Ovary (tissue), 9 donors: ENCODE results near the gene SOAT2. TPM values are rescaled to one million over a fixed set of nuclear protein-coding genes. Genes with fewer than 3 reads are reported as not detected.
A peak's percentile ranks its signal among the peaks of the same experiment; 100 is the strongest.

Source experiments
- DNase-seq, 5 donors: peaks; one replicate each; pipeline ENCODE4 v3.0.0-alpha.2; 2019 to 2020
- H3K27ac ChIP-seq, 2 donors: fragments of 200-600 bp; one replicate each; pipeline versions ENCODE4 v1.5.1 to v1.8.0; 2019 to 2022
- H3K27me3 ChIP-seq: fragments of 200-600 bp; one replicate; pipeline ENCODE4 v1.8.0; 2022
- H3K36me3 ChIP-seq: fragments of 200-600 bp; sonication (generic); one replicate; pipeline ENCODE4 v1.5.1; 2019
- H3K4me1 ChIP-seq: one replicate; pipeline ENCODE4 v1.8.1; 2013; ENCODE audit warnings: mild to moderate bottlenecking, moderate library complexity; ENCODE audit not compliant: insufficient read depth
- H3K4me3 ChIP-seq: fragments of 200-600 bp; sonication (generic); one replicate; pipeline ENCODE4 v1.5.1; 2017
- H3K9me3 ChIP-seq, 2 donors: fragments of 200-600 bp in 1 of 2; sonication (generic) in 1 of 2; one replicate each; pipeline versions ENCODE4 v1.5.1 to v1.8.1; 2013 to 2019; ENCODE audit warnings: mild to moderate bottlenecking in 1 of 2, moderate library complexity in 1 of 2
- CTCF ChIP-seq, 3 donors: fragments of 450-650 bp in 2 of 3; fragments of 200-600 bp in 1 of 3; IDR thresholded peaks; one replicate each; pipeline versions ENCODE4 v1.5.1 to v1.8.0; 2016 to 2022; ENCODE audit warnings: antibody characterized with exemption in 3 of 3, mild to moderate bottlenecking in 1 of 3
- EP300 ChIP-seq: sonication (generic); formaldehyde crosslinking; IDR thresholded peaks from one replicate; pipeline ENCODE4 v1.6.1; 2017; ENCODE audit warnings: antibody characterized with exemption
- POLR2A ChIP-seq: fragments of 450-650 bp; IDR thresholded peaks from one replicate; pipeline ENCODE4 v1.6.1; 2017; ENCODE audit warnings: antibody characterized with exemption, mild to moderate bottlenecking, moderate library complexity
- WGBS, 3 donors: extraction: QIAGEN DNeasy Blood & Tissue Kit in 1 of 3; methylation state at CpG; one replicate each; pipeline versions ENCODE4 v1.1.5 to v1.1.7; 2013 to 2017; 5-methylcytosine and 5-hydroxymethylcytosine counted together
- intact Hi-C, 4 donors: fragments of 100-400 bp; cut with DNase I; formaldehyde crosslinking; loops; one replicate each; pipeline versions ENCODE4 v1.11.0 to v1.15.1; 2022 to 2023
- polyA plus RNA-seq, 2 donors: library from polyadenylated mRNA; stranded (reverse); fragments of 200-250 nt in 1 of 2; fragments of 350-450 nt in 1 of 2; fragmentation: Illumina TruSeq in 1 of 2; extraction: RNeasy Lipid Tissue Mini Kit (QIAGEN cat#74804) in 1 of 2; gene quantifications; one replicate each; pipeline ENCODE4 v1.2.3, GENCODE V29; 2013 to 2014
- total RNA-seq, 7 donors: library from RNA; depleted of rRNA in 2 of 7; stranded (reverse); fragments of >200 nt in 2 of 7; fragmentation: NEBNext Ultra II Directional in 3 of 7; extraction: Animal tissue kit (Norgen Biotek cat#: 25700) in 3 of 7; gene quantifications; one replicate each; pipeline versions ENCODE4 v1.1.0 to v1.2.4, GENCODE V29; 2016 to 2023
- donor health status: DM: no; HTN: no; CAD: no; lungs with moderate emphysema.
- donor health status: DM: no; HTN: no; CAD: no.
- donor health status: Bipolar disorder and iron deficiency.
- donor health status: DM: yes; HTN: yes; CAD: no.
- donor health status: DM: no; HTN: no; CAD: no.
- donor health status: DM: yes; HTN: yes; CAD: no.

The SOAT2 gene
- total and polyA plus RNA-seq, 9 donors: 0.07 to 0.72 (median 0.28) TPM; not detected in 4

- H3K4me1 ChIP-seq: peaks cover 17% of the 10 kb centered on the region
- 73 to 82% (median 79%) methylated on average over 17 of the region's 17 CpGs for WGBS, 3 donors
- H3K36me3 ChIP-seq: no peaks in the 10 kb centered on the region
- H3K27ac ChIP-seq: peak overlapping the region; percentile 42 to 64
- H3K9me3 ChIP-seq: no peaks in the 10 kb centered on the region
- DNase-seq: peak in 1 of 5 donors; percentile 31
- H3K4me3 ChIP-seq: no peak overlapping the region
- no peak for TF ChIP-seq CTCF (IDR thresholded peaks at IDR 0.05)
- TF ChIP-seq EP300: no peak
- TF ChIP-seq POLR2A: no peak
- intact Hi-C loops: no loop called here
- H3K27me3 ChIP-seq: no peaks in the 10 kb centered on the region
Observed at GRCh38 chr12:53060064-53060720, 43.1 kb upstream of the SOAT2 start.

- H3K4me3 ChIP-seq: no peak overlapping the region
- H3K4me1 ChIP-seq: peaks cover 17% of the 10 kb centered on the region
- WGBS, 3 donors: 56 to 64% (median 60%) methylated on average over 17 to 18 of the region's 18 CpGs
- no peaks in the 10 kb centered on the region for H3K36me3 ChIP-seq
- H3K27me3 ChIP-seq: no peaks in the 10 kb centered on the region
- intact Hi-C loops: no loop called here
- DNase-seq: peak in 4 of 5 donors; percentile 61 to 70 (median 66)
- no peaks in the 10 kb centered on the region for H3K9me3 ChIP-seq
- H3K27ac ChIP-seq: peak overlapping the region; percentile 42 to 64
- TF ChIP-seq POLR2A (no peak), CTCF (IDR thresholded peaks at IDR 0.05) (no peak), EP300 (no peak)
Observed at GRCh38 chr12:53060721-53061276, 42.5 kb upstream of the SOAT2 start.

- 81 to 89% (median 86%) methylated on average over 5 of the region's 5 CpGs for WGBS, 3 donors
- DNase-seq: peak; percentile 44 to 67 (median 54)
- H3K27ac ChIP-seq: peak overlapping the region; percentile 42 to 64
- no peaks in the 10 kb centered on the region for H3K36me3 ChIP-seq
- H3K9me3 ChIP-seq: no peaks in the 10 kb centered on the region
- peaks cover 20% of the 10 kb centered on the region for H3K4me1 ChIP-seq
- H3K4me3 ChIP-seq: no peak overlapping the region
- no peak for TF ChIP-seq CTCF (IDR thresholded peaks at IDR 0.05)
- no peak for TF ChIP-seq EP300
- TF ChIP-seq POLR2A: no peak
- intact Hi-C loops: no loop called here
- no peaks in the 10 kb centered on the region for H3K27me3 ChIP-seq
Observed at GRCh38 chr12:53061404-53062010, 41.8 kb upstream of the SOAT2 start.

DNA sequence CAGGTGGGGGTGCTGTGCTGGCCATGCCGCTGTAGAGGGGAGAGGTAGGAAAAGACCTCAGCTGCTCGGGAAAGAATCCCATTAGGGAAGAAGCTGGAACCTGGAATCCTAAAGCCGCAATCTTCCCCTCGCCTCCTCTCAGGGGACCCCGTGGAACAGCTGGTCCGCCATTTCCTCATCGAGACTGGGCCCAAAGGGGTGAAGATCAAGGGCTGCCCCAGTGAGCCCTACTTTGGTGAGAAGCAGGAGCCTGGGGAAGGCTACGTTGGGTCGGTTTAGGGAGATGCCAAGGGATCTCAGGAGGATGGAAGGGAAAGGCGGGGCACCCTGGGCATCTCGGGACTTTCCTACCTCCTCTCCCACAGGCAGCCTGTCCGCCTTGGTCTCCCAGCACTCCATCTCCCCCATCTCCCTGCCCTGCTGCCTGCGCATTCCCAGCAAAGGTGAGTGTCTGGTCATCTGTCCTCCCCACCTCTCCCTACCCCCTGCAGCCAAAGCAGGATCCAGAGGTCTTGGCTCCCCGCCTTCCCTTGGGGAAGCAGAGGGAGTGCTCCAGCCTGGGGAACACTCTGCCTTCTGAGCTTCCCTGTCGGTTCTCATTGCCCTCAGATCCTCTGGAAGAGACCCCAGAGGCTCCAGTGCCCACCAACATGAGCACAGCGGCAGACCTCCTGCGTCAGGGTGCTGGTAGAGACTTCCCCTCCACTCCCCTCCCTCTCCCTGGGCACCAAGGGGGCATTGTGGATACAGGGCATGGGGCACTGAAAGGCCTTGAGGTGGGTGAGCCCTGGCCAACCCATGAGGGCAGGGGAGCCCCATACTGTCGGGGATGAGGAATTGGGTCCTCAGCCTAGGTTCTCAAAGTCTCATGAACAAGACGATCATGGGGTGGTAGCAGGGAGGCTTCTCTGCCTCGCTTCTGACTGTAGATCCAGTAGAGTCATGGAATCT is 41.0 kb upstream of the SOAT2 start:
- Histone ChIP-seq H3K9me3 (no peaks in the 10 kb centered on the region), H3K27ac (peak overlapping the region; percentile 42 to 64), H3K36me3 (no peaks in the 10 kb centered on the region), H3K4me1 (peaks cover 20% of the 10 kb centered on the region), H3K27me3 (no peaks in the 10 kb centered on the region), H3K4me3 (no peak overlapping the region)
- DNase-seq: peak in 4 of 5 donors; percentile 32 to 52 (median 44)
- intact Hi-C loops: no loop called here
- no peak for TF ChIP-seq CTCF (IDR thresholded peaks at IDR 0.05)
- TF ChIP-seq EP300: no peak
- TF ChIP-seq POLR2A: no peak
- 69 to 73% (median 70%) methylated on average over 20 of the region's 20 CpGs for WGBS, 3 donors
